Left hindlimb (tissue), 1 donor: ENCODE measurements around the gene SLC15A1.

Experiments
- DNase-seq: peaks from one replicate; pipeline ENCODE4 v3.0.0-alpha.2; 2018

SLC15A1 gene

GRCh38 chr13:98749501-98749900 lies 3.0 kb downstream of the SLC15A1 start:
- DNase-seq, result no peak

- DNase-seq, result no peak
These were observed 5.5 kb downstream of the SLC15A1 start for GRCh38 chr13:98746968-98747367.

- DNase-seq, result no peak
These were observed 9.1 kb downstream of the SLC15A1 start for GRCh38 chr13:98743377-98743776.

DNA sequence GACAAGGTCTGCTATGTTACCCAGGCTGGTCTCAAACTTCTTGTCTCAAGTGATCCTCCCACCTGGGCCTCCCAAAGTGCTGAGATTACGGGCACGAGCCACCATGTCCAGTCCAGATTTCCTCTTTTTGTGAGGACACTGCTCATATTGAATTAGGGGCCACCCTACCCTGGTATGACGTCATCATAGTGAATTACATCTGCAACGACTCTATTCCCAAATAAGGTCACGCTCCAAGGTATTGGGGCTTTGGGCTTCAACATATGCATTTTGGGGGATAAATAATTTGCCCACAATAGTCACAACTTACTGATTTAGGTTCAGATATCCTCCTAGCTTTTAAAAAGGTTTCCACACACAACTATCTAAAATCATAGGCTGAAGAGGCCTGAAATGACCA lies 9.5 kb downstream of the SLC15A1 start:
- DNase-seq, result no peak

- DNase-seq, result no peak
These were observed 10.6 kb downstream of the SLC15A1 start for GRCh38 chr13:98741741-98742435.

DNA sequence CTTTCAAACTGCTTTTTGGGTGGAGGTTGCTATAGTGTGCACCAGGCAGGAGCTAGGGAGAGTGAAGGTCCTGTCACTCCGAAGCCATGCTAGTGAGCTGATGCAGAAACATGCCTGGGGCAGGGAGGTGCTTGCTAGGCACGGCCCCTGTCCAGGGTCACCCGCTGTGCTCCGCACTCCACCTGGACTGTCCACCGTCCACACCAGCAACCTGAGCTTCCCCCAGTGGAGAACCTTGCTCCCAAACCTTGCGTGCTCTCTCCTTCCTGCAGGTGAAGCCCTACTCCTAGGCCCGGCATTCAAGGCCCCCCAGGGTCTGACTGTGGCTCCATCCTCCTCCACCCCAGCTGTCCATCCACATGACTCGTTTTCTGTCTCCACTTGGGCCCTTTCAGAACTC lies 12.3 kb downstream of the SLC15A1 start:
- DNase-seq, result no peak

DNA sequence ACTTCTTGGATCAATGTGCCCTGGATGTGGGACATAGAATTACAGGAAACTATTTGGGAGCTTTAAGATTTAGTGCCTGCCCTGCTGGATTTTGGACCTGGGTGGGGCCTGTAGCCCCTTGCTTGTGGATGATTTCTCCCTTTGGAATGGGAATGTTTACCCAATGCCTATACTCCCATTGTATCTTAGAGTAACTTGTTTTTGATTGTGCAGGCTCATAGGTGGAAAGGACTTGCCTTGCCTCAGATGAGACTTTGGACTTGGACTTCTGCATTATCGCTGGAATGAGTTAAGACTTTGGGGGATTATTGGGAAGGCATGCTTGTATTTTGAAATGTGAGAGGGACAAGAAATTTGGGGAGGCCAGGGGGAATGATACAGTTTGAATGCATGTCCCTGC lies 13.5 kb downstream of the SLC15A1 start:
- DNase-seq, result no peak

GRCh38 chr13:98738213-98738612 lies 14.3 kb downstream of the SLC15A1 start:
- no peak for DNase-seq

DNA sequence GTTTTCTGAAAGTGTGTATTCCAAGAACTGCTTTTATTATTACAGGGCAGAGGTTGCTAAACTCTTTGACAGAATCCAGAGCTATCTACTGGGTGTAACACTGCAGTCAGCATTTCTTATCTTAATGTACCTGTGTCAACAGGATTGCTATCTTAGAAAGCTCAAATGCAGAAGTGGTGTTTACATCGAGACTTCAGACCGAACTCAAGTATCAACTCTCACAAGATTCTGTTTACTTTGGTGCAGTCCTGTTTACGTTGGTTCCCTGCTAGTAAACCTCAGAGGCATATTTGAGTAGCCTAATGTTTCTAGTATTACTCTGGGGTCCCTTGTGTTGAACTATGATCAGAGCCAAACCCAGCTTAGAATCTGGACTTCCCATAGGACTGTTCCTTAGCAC lies 20.5 kb downstream of the SLC15A1 start:
- DNase-seq, result no peak

DNA sequence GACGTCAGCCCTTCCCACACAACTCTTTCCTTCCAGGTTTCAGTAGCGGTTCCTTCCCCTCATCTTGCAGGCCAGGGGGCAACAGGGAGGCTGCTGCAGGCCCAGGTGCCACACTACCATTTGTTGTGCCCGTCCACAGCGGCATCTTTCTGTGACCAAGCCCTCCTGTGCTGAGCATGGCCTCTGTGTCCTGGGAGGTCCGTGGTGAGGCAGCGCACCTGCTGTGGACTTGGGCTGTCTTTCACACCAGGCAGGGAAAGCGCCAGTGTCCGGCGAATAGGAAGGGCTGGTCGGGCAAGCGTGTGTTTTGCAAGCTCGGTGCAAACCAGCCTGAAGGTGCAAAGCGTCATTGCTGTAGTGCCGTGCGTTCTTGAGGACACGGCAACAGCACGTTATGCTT lies 21.4 kb downstream of the SLC15A1 start:
- no peak for DNase-seq

DNA sequence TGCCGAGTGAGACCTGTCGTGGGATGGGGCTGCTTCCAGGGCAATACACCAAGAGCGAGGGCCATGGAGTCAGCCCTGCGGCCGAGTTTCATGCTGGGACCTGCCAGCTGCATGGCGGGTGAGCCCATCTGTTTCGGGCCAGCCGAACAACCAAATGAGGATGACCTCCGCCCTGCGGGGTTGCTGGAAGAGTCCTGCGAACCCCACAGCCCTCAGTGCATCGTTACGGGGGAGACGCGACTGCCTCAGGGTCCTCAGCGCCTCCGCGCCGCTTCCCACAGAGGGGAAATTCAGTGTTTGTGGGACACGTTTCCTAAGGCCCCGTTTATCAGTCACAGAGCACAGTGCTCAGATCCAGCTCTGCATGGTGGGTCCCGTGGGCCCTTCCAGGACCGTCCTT lies 22.0 kb downstream of the SLC15A1 start:
- DNase-seq, result no peak

GRCh38 chr13:98729658-98730057 lies 22.8 kb downstream of the SLC15A1 start:
- no peak for DNase-seq

DNA sequence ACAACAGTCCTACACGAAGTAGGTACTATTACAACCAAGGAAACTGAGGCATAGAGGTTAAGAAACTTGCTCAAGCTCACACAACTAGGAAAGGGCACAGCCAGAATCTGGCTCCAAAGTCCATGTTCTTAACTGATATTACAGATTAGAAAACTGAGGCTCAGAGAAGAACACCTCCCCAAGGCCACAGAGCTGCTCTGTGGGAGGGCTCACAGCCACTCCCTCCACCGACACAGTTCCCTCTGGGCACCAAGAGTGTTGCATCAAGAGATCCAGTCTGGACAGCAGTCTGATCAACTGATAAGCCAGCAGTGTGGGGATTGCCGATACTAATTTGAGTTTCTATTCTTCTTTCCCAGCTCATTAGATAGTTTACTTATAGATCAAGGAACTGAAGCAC lies 29.5 kb downstream of the SLC15A1 start:
- DNase-seq, result no peak

- DNase-seq, result no peak
These were observed 30.5 kb downstream of the SLC15A1 start for GRCh38 chr13:98721825-98722510.

- DNase-seq, result no peak
These were observed 32.8 kb downstream of the SLC15A1 start for GRCh38 chr13:98719527-98720250.

DNA sequence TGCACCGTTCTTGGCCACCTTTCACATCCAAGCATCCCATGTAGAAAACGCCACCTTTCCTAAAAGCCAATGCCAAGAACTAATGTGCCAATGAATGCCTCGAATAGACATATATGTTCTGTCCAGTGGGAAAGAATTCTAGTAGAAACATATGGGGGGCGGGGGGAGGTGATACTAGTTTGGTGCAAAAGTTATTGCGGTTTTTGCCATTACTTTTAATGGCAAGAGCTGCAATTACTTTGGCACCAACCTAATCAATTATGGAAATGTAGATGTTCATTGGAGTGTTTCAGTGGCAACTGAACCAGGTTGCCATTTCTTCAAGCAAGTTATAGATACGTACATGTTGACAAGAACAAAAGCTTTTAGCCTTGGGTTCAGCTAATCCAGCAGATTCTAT lies 34.6 kb downstream of the SLC15A1 start:
- no peak for DNase-seq

DNA sequence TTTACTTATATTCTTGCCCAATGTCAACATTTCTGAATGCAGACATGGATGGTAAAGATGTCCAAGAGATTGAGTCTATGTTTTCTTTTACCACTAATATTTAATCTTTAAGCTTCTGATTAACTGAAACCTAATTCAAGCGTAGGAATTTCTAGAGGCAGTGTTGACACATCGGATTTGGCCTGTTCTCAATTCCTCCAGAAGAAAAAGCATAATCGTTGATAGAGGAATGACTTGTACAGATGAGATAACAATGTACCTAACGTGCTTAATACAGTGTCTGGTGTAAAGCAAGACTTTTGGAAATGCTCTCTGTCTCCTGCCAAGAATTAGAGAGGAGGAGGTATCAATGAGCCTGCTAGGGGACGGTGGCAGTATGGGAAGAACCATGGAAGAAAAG lies 35.2 kb downstream of the SLC15A1 start:
- DNase-seq, result no peak

- DNase-seq, result no peak
These were observed 42.0 kb downstream of the SLC15A1 start for GRCh38 chr13:98710521-98710920.

- DNase-seq, result no peak
These were observed 45.0 kb downstream of the SLC15A1 start for GRCh38 chr13:98707281-98707999.

DNA sequence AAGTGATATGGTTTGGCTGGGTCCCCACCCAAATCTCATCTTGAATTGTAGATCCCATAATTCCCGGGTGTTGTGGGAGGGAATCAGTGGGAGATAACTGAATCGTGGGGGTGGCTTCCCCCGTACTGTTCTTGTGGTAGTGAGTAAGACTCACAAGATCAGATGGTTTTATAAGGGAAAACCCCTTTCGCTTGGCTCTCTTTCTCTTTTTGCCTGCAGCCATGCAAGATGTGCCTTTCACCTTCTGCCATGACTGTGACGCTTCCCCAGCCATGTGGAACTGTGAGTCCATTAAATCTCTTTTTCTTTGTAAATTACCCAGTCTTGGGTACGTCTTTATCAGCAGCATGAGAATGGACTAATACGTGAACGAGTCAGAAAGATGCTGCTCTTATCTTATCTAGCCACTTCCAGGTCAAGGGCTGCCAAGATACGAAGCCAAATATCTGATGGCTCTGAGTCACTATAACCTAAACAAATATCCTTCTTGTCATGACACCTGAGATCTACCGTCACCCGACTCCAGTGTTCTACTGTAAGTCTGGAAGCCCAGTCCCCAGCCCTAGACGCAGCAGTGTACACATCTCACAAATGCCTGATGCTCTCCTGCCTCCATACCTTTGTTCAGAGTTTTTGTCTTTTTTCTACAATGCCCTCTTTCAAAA lies 45.9 kb downstream of the SLC15A1 start:
- no peak for DNase-seq

GRCh38 chr13:98697791-98698190 lies 54.7 kb downstream of the SLC15A1 start:
- DNase-seq, result no peak

- DNase-seq, result no peak
These were observed 58.7 kb downstream of the SLC15A1 start for GRCh38 chr13:98693756-98694155.

GRCh38 chr13:98691360-98691759 lies 61.1 kb downstream of the SLC15A1 start:
- no peak for DNase-seq
